BE2C (cell line): ENCODE measurements around the gene SLC27A4.
A peak's percentile ranks its signal among the peaks of the same experiment; 100 is the strongest.

ENCODE experiments used
- DNase-seq: peaks from one replicate; pipeline ENCODE4 v3.0.0-alpha.2; 2020
- H3K27me3 ChIP-seq: fragments of 250-450 bp; sonication (Bioruptor Pico); 2 replicates; pipeline ENCODE4 v1.5.1; 2020; ENCODE audit warnings: mild to moderate bottlenecking
- H3K36me3 ChIP-seq: fragments of 250-450 bp; sonication (Bioruptor Pico); 2 replicates; pipeline ENCODE4 v1.5.1; 2020; ENCODE audit warnings: mild to moderate bottlenecking
- H3K4me1 ChIP-seq: fragments of 250-450 bp; sonication (Bioruptor Pico); 2 replicates; pipeline ENCODE4 v1.5.1; 2020
- H3K4me3 ChIP-seq: 2 replicates; pipeline ENCODE4 v1.5.1; 2011; ENCODE audit warnings: low read depth, low read length
- H3K9me3 ChIP-seq: fragments of 250-450 bp; sonication (Bioruptor Pico); 2 replicates; pipeline ENCODE4 v1.5.1; 2020
- TF ChIP-seq, protein P1 (sequence below): IDR thresholded peaks from 2 replicates; pipeline ENCODE4 v1.5.1; 2012; ENCODE audit warnings: mild to moderate bottlenecking, low read depth, low read length

The SLC27A4 gene

DNA sequence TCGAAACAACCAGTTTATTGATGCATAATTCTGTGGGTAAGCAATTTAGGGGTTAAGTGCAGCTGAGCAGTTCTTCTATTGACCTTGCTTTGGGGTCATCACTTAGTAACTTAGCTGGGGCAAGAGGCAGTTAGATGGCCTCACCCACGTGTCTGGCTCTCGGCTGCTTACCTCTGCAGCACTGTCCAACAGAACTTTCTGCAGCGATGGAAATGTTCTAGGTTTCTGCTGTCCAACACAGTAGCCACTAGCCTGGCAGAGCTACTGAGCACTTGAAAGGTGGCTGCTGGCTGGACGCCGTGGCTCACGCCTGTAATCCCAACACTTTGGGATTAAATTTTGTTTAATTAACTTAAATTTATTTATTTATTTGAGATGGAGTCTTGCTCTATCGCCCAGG, 17.8 kb downstream of the SLC27A4 start:
- Histone ChIP-seq H3K9me3 (no peaks in the 10 kb centered on the region), H3K27me3 (no peaks in the 10 kb centered on the region), H3K4me3 (no peak overlapping the region), H3K4me1 (no peaks in the 10 kb centered on the region), H3K36me3 (peaks cover 6% of the 10 kb centered on the region)
- TF ChIP-seq, protein P1, sequence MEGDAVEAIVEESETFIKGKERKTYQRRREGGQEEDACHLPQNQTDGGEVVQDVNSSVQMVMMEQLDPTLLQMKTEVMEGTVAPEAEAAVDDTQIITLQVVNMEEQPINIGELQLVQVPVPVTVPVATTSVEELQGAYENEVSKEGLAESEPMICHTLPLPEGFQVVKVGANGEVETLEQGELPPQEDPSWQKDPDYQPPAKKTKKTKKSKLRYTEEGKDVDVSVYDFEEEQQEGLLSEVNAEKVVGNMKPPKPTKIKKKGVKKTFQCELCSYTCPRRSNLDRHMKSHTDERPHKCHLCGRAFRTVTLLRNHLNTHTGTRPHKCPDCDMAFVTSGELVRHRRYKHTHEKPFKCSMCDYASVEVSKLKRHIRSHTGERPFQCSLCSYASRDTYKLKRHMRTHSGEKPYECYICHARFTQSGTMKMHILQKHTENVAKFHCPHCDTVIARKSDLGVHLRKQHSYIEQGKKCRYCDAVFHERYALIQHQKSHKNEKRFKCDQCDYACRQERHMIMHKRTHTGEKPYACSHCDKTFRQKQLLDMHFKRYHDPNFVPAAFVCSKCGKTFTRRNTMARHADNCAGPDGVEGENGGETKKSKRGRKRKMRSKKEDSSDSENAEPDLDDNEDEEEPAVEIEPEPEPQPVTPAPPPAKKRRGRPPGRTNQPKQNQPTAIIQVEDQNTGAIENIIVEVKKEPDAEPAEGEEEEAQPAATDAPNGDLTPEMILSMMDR: no peak
- no peak for DNase-seq

DNA sequence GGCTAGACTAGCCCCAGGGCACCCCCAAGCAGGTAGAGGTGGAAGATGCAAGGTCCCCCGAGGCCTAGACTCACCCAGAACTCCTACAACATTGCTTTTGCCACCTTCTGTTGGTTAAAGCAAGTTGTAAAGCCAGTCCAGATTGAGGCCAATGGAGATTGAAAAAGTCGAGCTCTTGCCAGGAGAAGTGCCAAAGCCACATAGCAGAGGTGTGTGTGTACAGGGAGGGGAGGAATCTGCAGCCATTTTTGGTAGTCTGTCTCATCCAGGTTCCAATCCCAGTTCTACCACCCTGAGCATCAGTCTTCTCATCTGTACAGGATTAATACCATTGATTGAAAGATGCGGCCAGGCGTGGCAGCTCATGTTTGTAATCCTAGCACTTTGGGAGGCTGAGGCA, 18.5 kb downstream of the SLC27A4 start:
- Histone ChIP-seq H3K4me1 (no peaks in the 10 kb centered on the region), H3K9me3 (no peaks in the 10 kb centered on the region), H3K4me3 (no peak overlapping the region), H3K36me3 (peaks cover 3% of the 10 kb centered on the region), H3K27me3 (no peaks in the 10 kb centered on the region)
- TF ChIP-seq, protein P1: no peak
- DNase-seq: no peak

DNA sequence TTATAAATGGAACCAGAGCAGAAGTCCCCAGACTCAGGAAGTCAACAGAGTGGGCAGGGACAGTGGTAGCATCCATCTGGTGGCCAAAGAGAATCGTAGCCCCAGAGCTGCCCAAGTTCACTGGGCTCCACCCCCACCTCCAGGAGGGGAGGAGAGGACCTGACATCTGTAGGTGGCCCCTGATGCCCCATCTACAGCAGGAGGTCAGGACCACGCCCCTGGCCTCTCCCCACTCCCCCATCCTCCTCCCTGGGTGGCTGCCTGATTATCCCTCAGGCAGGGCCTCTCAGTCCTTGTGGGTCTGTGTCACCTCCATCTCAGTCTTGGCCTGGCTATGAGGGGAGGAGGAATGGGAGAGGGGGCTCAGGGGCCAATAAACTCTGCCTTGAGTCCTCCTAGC, 20.5 kb downstream of the SLC27A4 start:
- no peak overlapping the region for H3K4me3 ChIP-seq
- TF ChIP-seq, protein P1: no peak
- H3K4me1 ChIP-seq: no peaks in the 10 kb centered on the region
- no peaks in the 10 kb centered on the region for H3K27me3 ChIP-seq
- H3K9me3 ChIP-seq: no peaks in the 10 kb centered on the region
- no peaks in the 10 kb centered on the region; the same call in 1 of the 2 replicates for H3K36me3 ChIP-seq
- DNase-seq: no peak

DNA sequence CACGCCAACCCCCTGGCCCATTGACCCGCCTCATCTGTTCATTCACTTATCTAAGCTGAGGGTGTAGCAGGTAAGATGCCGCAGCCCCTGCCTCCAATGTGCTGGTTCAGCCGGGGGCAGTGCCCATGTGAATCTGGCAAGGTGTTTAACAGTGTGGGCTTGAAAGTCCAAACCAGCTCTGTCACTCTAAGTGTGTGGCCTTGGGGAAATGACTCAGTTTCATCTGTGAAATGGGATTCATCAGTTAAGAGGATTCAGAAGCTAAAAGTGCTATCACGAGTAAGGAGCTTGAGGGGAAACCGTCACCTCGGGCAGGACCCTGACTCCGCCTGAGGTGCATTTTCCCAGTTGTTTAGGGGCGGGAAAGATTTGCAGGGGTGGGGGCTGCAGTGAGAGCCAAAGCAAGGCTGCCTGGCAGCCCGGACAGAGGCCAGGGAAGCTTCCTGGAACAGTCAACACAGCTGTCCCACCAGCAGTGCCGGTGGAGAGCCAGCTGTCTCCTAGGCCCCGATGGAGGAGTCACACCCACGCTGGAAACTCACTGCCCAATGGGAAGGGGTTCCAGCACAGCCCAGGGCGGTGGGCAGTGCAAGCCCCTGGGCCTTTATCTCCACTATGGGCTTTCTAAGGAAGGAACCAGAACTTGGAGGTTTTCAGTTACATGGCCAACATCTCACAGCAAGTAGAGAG, 21.1 kb downstream of the SLC27A4 start:
- DNase-seq: no peak
- H3K27me3 ChIP-seq: no peaks in the 10 kb centered on the region
- no peaks in the 10 kb centered on the region for H3K9me3 ChIP-seq
- peak overlapping the region; percentile 64 for H3K4me3 ChIP-seq
- H3K36me3 ChIP-seq: no peaks in the 10 kb centered on the region
- no peaks in the 10 kb centered on the region for H3K4me1 ChIP-seq
- TF ChIP-seq, protein P1: no peak

DNA sequence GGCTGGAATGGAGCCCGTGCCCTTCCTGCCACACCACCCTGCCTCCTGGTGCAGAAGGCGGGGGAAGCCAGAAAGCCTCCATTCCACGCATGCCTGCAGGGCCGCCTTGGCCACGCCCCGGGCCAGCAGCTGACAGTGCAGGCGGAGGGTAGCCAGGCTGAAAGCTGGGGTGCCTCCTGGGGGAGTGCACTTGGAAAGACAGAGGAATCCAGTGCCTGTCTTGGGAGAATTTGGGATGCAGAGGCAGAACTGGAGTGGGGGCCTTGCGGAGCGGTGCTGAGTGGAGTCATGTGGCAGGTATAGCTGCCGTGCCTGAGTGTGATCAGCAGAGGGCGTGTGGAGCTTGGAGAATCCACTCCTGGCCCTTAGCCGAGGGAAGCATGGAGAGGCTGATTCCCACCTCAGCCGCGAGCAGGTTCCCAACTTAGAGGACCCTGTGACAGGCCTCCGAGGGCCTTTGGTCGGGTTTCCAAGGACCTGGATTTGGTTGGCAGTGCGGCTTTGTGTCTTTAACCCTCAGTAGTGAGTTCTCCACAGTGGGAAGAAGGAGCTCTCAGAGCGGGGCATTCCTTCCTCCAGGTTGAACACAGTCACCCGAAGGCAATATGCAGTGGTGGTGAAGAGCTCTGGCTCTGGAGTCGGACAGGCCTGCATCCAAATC, 21.8 kb downstream of the SLC27A4 start:
- Histone ChIP-seq H3K4me1 (no peaks in the 10 kb centered on the region), H3K27me3 (no peaks in the 10 kb centered on the region), H3K9me3 (no peaks in the 10 kb centered on the region), H3K36me3 (no peaks in the 10 kb centered on the region), H3K4me3 (peak overlapping the region; percentile 64)
- DNase-seq: peak; percentile 88
- TF ChIP-seq, protein P1: peak; percentile 91

DNA sequence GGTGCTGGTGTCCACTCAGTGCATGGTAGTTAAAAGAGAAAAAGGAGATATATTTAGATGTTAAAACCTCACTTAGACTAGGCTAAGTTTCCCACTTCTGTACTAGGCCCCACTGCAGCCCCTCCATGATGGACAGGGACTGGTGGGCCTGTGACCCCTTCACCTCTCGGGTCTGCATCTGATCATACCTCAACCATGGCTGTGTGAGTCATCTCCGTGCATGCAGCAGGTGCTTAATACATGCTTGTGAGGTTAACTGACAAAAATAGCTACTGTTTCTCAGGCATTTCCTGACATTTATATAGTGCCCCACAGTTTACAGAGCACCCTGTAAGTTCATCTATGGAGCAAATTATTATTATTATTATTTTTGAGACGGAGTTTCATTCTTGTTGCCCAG, 22.4 kb downstream of the SLC27A4 start:
- TF ChIP-seq, protein P1: no peak
- Histone ChIP-seq H3K27me3 (no peaks in the 10 kb centered on the region), H3K9me3 (no peaks in the 10 kb centered on the region), H3K4me3 (no peak overlapping the region), H3K36me3 (no peaks in the 10 kb centered on the region), H3K4me1 (no peaks in the 10 kb centered on the region)
- no peak for DNase-seq
